Dedifferentiated amniotic fluid mesenchymal stem cell (primary cell): ENCODE measurements around the gene PDE7B.

Experiments
- DNase-seq: peaks from one replicate; pipeline ENCODE4 v3.0.0-alpha.2; 2016; ENCODE audit errors: extremely low spot score

PDE7B gene

GRCh38 chr6:136148523-136148922, 297.0 kb downstream of the PDE7B start:
- DNase-seq: no peak

- DNase-seq: no peak
Observed at GRCh38 chr6:136149311-136149710, 297.8 kb downstream of the PDE7B start.

- no peak for DNase-seq
Observed at GRCh38 chr6:136150961-136151360, 299.5 kb downstream of the PDE7B start.

GRCh38 chr6:136153707-136154375, 302.3 kb downstream of the PDE7B start:
- no peak for DNase-seq

- no peak for DNase-seq
Observed at GRCh38 chr6:136155191-136155590, 303.7 kb downstream of the PDE7B start.

GRCh38 chr6:136157743-136158142, 306.2 kb downstream of the PDE7B start:
- DNase-seq: no peak

GRCh38 chr6:136158387-136158821, 306.9 kb downstream of the PDE7B start:
- DNase-seq: no peak

GRCh38 chr6:136158971-136159370, 307.5 kb downstream of the PDE7B start:
- DNase-seq: no peak

GRCh38 chr6:136160250-136160649, 308.7 kb downstream of the PDE7B start:
- DNase-seq: no peak

GRCh38 chr6:136161950-136162349, 310.4 kb downstream of the PDE7B start:
- no peak for DNase-seq

GRCh38 chr6:136163260-136163659, 311.8 kb downstream of the PDE7B start:
- DNase-seq: no peak

- DNase-seq: no peak
Observed at GRCh38 chr6:136166815-136167214, 315.3 kb downstream of the PDE7B start.

GRCh38 chr6:136169394-136170148, 318.1 kb downstream of the PDE7B start:
- DNase-seq: no peak

GRCh38 chr6:136171231-136171630, 319.7 kb downstream of the PDE7B start:
- no peak for DNase-seq

GRCh38 chr6:136173519-136174507, 322.3 kb downstream of the PDE7B start:
- no peak for DNase-seq

GRCh38 chr6:136174510-136174909, 323.0 kb downstream of the PDE7B start:
- DNase-seq: no peak

- DNase-seq: no peak
Observed at GRCh38 chr6:136175873-136176272, 324.4 kb downstream of the PDE7B start.

- no peak for DNase-seq
Observed at GRCh38 chr6:136178749-136179148, 327.2 kb downstream of the PDE7B start.

GRCh38 chr6:136180704-136181511, 329.4 kb downstream of the PDE7B start:
- DNase-seq: no peak

GRCh38 chr6:136181512-136181833, 330.0 kb downstream of the PDE7B start:
- DNase-seq: no peak

- DNase-seq: no peak
Observed at GRCh38 chr6:136181861-136182260, 330.4 kb downstream of the PDE7B start.
